HL-60/S4 (cell line): ENCODE data around the gene HDHD3.
"Not testable (repeated sequence)": the region's sequence is repeated elsewhere in the genome, so short reads cannot be mapped to it uniquely, and the experiment has no call there.

Experiments
- in situ Hi-C: fragments of 300-500 bp; cut with MboI; formaldehyde crosslinking; loops from 2 replicates; pipeline ENCODE4 v1.14.3; 2022; ENCODE audit warnings: low sequenced_read_pairs

HDHD3 gene

DNA sequence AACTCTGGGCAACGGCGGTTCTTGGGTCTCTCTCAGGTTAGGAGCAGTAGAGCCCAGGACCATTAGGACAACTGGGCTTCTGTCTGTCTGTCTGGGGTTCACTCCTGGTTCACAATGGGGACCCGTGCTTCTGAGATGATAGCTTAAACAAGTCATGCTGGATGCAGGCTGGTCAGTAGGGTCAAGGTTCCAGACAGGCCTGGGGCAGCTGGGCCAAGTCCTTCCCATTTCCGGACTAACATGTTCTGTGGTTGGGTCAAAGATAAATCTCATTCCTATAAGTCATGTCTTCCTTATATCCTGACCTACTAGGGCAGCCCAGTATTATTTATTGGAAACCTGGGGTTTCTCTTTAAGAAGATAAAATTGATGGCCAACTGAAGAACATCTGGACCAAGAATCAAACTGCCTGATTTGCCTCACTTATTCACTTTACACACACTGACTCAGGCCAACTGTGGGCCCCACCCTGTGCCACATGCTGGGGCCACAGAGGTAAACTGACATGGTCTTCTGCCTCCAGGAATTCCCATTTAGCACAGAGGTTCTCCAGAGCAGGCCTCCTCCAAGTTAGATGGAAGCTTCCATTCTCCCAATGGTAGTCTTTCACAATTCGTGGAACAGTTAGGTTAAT, 8.3 kb downstream of the HDHD3 start:
- in situ Hi-C loops: no loop called here

DNA sequence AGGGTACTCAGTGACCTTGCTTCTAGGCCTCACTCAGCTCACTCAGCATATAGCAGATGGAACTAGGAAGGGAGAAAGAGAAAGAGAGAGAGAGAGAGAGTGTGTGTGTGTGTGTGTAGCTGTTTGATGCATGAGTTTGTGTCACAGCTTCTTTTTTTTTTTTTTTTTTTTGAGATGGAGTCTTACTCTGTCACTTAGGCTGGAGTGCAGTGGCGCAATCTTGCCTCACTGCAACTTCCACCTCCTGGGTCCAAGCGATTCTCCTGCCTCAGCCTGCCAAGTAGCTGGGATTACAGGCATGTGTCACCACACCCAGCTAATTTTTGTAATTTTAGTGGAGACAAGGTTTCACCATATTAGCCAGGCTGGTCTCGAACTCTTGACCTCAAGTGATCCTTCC, 11.1 kb downstream of the HDHD3 start:
- in situ Hi-C loops: not testable (repeated sequence)

DNA sequence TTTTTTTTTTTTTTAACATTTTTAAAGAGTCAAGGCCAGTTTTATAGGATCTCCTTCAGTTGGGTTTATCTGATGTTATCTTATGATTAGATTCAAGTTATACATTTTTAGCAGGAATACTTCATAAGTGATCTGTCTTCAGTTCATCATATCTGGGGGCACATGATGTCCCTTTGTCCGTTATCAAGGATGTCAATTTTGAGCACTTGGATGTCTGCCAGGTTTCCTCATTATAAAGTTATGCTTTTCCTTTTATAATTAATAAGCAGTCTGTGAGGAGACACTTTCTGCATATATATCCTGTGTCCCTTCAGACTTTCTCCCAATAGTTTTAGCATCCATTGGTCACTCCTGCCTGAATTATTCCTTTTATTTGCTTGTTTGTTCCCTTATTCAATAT, 11.8 kb downstream of the HDHD3 start:
- in situ Hi-C loops: no loop called here

DNA sequence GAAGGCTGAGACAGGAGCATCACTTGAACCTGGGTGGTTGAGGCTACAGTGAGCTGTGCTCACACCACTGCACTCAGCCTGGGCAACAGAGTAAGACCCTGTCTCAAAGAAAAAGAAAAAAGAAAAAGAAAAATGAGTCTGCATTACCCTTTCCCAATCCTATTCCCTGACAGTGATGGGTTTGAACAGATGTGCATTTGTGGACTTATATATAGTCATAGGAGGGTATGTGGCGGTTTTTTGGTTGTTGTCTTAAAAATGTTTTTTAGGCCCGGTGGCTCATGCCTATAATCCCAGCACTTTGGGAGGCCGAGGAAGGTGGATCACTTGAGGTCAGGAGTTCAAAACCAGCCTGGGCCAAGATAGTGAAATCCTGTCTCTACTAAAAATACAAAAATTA, 13.4 kb downstream of the HDHD3 start:
- in situ Hi-C loops: no loop called here

DNA sequence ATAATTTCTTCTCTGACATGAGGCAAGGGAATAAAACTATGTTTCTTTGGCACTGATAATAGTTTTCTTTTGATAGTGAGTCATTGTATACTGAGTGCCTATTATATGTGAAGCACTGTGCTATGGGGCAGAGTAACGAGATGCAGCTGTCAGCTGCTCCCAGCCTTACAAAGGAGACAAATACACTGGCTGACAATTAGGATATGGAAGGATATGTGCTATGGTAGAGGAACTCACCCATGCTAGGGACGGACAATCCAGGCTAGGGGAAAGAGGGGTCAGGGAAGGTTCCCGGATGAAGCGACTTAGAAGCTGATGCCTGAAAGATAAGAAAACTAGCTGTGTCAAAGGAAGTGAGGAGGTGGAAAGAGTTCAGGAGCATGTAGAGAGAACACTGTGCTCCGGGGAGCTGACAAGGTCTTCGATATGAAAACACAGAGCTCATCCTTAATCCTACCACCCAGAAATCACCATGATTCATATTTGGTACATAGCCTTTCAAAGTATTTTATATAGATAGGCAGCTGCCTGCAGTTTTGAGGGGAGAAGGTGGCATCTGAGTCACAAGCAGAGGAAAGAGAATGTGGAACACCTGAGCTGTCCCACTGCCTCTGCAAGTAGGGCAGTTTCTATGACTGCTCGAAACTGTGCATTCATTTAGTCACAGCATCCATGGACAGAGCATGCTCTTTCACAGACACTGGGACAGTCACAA, 15.3 kb downstream of the HDHD3 start:
- in situ Hi-C loops: no loop called here

DNA sequence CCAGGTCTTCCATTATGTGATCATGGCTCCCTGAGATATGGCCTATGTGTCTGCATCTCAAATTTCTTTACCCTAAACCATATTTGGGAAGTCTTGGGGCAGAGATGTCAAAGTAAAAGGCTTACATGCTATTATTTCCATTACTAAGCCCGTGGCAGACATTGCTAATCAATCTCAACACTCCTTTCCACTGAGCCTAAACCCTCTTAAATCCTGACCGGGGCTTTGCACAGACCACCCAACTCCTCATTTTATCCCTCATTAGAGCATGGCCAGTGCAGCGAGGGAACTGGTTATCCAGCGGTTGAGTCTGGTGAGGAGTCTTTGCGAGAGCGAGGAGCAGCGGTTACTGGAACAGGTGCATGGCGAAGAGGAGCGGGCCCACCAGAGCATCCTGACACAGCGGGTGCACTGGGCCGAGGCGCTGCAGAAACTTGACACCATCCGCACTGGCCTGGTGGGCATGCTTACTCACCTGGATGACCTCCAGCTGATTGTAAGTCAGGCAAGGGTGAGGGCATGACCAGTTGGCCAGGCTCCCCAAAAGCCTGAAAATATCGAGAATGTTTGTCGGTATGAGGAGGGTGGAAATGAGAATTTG, 16.4 kb downstream of the HDHD3 start:
- in situ Hi-C loops: no loop called here

DNA sequence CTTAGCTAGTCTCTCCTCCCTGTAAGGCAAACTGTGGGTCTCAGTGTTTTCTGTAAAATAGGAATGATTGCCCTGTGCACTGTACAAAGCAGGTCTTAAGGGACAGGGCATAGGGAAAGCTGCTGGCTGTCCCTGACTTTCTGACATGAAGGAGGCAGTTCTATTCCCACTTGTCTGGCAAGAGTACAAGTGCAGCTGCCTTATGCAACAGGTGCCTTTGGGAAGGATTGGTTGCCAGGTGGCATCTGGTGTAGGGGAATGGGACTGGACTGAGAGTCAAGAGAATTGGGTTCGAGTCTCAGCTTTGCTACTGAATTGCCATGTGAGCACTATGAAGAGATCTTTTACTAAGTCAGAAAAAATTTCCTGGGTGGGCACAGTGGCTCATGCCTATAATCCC, 17.4 kb downstream of the HDHD3 start:
- in situ Hi-C loops: no loop called here

DNA sequence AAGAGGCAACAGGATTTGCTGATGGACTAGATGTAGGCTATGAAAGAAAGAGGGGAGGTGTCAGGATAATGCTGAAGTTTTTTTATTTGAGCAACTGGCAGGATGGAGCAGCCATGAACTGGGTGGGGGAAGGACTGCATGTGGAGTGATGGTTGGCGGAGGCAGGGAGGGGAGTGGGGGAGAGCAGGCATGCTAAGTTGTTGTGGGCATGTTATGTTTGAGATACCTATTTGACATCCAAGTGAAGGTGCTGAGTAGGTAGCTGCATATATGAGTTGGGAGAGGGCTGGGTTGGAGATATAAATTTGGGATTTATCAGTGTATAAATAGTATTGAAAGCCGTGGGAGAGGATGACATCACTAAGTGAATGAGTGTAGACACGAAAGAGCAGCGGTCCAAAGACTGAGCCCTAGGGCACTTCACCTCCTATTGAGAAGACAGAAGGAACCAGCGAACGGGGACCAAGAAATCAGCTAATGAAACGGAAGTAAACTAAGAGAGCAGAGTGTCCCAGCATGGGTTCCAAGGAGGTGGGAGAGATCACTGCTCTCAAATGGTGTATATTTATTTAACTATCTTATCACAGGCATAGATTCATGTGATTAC, 20.0 kb downstream of the HDHD3 start:
- in situ Hi-C loops: no loop called here

DNA sequence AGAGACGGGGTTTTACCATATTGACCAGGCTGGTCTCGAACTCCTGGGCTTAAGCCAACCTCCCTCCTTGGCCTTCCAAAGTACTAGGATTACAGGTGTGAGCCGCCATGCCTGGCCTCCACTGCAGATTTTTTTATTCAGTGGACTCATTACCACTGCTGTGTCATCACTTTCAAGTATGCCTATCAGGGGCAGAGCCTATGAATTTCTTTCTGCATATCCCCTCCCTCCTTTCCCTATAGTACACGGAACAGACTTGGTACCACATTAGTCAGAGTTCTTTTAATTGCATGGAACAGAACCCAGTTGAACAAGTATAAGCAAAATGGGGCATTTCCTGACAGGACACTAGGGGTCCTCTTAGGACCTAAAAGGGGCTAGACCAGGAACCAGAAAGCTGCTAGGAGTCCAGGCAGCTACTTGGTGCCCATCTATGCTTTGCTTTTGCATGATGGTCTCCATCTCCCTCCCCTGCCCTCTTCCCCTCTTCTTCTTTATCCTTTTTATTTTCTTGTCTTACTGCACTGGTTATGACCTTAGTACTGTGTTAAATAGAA, 21.7 kb downstream of the HDHD3 start:
- in situ Hi-C loops: no loop called here

DNA sequence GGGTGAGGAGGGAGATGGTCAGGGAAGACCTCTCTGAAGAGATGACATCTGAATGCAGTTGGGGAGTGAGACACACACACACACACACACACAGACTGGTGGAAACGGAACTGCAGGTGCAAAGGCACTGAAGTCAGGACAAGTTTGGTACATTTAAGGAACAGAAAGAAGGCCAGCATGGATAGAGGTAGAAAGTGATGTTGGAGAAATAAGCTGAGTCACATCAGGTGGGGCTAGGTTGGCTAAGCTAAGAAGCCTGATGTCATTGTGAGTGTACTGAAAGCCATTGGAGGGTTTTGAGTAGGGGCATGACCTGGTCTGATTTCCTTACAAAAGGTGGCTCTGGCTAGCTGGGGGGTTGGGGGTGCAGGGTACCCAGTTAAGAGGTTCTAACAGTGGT, 24.4 kb downstream of the HDHD3 start:
- in situ Hi-C loops: no loop called here

DNA sequence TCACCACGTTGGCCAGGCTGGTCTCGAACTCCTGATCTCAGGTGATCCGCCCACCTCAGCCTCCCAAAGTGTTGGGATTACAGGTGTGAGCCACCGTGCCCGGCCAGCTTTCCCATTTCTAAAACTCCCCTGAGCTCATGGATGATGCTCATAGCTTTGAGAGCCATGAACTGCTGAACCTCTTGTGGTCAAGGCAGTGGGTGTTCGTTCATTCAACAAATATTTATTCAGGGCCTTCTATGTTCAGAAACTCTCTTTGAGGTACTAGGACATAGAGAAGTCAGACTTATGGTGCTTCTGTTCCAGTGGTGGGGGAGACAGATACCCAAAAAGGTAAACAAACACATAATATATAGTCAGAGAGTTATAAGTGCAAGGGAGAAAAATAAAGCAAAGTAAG, 24.8 kb downstream of the HDHD3 start:
- in situ Hi-C loops: no loop called here

DNA sequence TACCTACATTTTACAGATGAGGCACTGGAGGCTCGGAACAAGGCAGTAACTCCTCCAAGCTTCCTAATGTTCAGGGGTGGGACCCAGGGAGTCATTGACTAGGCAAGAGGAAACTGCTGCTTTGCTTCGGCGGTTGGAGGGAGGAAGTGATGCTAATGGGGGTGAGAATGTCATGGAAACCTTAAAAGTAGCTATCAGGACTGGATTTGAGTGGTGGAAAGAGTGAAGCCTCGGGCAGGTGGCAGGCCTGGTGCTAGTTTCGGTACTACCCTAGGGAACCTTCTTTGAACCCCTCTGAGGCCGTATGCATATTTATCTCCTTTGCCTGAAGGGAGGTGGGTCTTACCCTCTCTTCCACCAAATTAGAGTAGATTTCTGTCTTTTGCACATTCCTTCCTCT, 25.8 kb downstream of the HDHD3 start:
- in situ Hi-C loops: no loop called here

DNA sequence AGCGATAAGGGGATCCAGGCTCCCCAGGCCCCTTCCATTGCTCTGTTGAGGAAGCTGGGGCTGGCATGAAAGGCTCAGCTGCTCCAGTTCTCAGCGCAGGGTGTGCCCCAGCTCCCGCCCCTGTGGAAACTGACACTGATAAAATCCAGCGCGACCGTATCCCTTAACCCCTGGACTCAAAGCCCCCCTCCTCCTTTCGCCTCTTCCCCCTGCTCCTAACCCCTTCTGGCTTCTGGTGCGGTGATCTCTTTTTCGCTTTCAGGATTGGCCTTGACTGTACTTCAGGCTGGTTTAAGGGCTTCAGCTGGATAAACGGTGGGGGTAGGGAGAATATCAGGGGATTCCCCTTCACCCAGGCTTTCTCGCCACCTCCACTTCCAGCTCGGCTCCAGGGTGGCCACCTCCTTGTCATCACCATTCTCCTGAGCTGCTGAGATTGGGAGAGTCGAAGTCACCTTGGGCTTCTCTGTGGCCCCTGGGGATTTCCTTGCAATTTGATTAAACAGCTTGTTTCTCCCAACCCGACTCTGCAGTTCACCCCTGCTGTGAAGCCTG, 26.6 kb downstream of the HDHD3 start:
- in situ Hi-C loops: no loop called here

DNA sequence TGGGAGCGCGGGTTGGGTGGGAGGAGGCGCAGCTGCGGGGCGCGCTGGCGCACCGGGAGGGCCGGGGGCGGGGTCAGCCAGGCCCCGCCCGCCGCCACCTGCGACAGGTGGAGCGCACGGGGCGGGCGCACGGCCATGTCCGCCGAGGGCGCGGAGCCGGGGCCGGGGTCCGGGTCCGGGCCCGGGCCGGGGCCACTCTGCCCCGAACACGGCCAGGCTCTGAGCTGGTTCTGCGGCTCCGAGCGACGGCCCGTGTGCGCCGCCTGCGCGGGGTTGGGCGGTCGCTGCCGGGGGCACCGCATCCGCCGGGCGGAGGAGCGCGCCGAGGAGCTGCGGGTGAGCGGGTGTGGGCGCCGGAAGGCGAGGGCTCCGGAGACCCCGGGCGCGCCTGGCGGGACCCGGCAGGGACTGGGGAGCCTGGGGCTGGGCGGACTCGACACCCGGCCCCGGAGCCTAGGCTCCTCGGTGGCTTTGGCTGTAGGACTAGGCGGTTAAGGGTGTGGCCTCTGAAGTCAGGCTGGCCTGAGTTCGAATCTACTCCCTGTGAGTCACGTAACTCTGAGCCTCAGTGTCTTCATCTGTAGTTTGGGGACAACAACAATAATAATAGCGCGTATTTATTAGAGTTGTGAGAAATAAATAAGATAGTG, 27.2 kb downstream of the HDHD3 start, which contains the start of gene BSPRY:
BSPRY (plus strand) TSS at position 97 of the 650 bp plus-strand sequence; CDS start at position 136, 39 bp downstream.
- in situ Hi-C loops: no loop called here

DNA sequence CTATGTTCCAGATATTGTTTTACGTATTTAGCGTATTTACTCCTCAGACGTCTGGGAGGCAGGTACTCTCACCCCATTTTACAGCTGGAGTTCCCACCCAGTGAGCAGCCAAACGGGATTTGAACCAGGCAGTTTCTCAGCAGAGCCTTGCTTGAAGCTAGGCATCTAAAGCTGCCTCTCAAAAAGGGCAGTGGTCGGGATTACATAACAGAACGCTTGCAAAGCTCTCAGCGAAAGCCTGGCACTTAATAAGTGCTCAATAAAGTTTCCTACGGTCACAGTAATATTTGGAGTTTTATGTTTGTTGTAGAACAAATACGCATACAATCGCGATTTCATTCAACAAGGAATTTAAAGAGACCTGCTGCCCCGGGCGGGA, 27.7 kb downstream of the HDHD3 start:
- in situ Hi-C loops: no loop called here

DNA sequence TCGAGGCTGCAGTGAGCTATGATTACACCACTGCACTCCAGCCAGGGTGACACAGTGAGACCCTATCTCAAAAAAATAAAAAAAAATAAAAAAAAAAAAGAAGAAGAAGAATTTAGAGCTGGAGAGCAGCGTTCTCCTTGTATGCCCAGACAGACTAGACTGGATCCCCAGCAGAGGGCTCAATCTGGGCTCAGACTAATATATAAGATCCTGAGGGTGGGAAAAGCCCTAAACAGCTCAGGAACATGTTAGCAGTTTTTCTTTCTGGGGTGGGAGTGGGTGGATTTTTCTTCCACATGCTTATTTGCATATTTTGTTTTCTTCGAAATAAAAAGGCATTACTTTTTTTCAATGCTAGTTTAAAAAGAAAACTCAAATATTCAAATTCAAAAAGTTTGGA, 28.3 kb downstream of the HDHD3 start:
- in situ Hi-C loops: no loop called here

DNA sequence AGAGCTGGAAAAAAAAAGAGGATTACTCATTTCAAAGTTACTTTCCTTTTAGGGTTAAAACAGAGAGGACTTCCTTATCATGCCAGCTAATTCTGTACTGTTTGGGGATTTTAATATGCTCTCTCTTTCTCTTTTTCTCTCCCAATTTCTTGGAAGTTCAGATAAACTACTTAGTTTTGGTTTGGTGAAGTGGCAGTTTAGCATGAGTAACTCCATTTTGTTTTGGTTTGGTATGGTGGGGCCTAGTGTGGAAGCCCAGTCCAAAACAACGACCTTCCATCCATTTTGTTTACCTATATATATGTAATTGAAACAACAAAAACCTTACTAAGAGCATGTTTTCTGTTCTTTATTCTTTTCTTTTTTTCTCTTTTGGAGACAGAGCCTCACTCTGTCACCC, 31.1 kb downstream of the HDHD3 start:
- in situ Hi-C loops: no loop called here

DNA sequence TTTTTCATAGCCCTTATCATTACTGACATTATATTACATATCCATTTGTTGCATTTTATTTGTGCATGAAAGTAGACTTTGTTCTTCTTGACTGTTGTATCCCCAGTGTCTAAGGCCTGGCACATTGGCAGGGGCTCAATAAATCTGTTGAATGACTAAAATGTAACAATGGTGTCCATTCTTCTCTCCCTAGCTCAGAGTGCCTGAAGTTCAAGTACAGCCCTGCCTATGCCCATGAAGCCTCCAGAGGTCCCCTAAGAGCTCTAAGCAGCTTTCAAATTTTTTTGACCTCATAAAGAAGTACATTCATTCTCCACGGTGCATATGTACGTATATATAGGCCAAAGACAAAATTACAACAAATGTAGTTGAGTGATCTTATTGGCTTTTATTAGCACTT, 31.6 kb downstream of the HDHD3 start:
- in situ Hi-C loops: no loop called here

DNA sequence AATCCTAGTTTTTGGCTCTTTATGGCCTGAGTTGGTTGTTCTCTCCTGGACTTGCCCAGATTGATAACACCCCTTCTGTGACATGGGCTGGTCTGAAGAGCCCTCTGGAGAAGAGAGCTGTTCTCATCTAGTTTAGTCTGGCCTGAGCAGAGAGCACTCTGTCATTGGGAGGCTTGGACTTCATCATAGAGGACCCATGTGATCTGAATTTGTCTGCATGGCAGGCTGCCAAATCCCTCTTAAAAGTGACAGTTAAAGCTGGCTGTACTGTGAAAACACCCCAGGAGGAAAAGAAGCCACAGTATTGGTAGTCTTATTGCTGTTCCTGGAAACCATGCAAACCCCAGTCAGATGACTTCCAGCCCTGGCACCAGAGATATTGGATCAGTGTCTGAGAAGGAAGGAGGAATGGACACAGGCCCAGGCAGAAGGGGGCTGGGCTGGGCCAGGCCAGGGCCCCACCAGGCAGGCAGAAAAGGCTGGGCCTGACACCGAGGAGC, 33.0 kb downstream of the HDHD3 start:
- in situ Hi-C loops: no loop called here

DNA sequence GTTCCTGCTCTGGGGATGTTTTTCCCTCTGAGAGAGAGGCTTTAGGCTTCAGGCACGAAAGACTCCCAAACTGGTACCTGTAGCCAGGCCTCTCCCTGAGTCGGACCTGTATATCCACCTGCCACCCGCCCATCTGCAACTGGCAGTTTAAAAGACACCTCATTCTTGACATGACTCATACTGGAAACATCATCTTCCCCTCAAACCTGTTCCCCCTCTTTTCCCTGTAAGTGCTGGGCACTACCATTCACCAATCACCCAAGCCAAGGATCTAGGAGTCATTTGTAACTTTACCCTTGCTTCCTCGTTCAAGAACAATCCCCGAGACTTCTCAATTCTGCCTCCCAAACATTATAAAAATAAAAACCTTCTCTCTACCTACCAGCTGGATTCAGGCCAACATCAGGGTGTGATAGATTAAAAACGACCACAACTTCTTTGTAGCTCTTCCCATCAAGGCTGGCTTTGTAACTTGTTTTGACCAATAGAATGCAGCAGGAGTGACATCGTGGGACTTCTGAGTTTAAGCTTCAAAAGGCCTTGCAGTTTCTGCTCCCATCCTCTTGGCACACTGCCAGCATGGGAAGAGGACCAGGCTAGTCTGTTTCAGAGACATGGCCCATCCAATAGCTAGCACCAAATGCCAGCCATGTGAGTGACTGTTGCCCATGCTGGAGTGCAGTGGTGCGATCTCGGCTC, 34.9 kb downstream of the HDHD3 start:
- in situ Hi-C loops: no loop called here
